OCI-LY7 (cell line): ENCODE data around the gene ZNF292. TPM values are rescaled to one million over a fixed set of nuclear protein-coding genes. Genes with fewer than 3 reads are reported as not detected.
A peak's percentile ranks its signal among the peaks of the same experiment; 100 is the strongest.
"Not testable (repeated sequence)": the region's sequence is repeated elsewhere in the genome, so short reads cannot be mapped to it uniquely, and the experiment has no call there.

Experiments used
- BruUV-seq: library from RNA; stranded (reverse); fragments of 400-500 nt; replicated peaks from 2 replicates; lab custom pipeline; 2021; lab: Mats Ljungman, UMichigan
- CTCF ChIA-PET: fragments of 300-600 bp; sonication (Branson Sonifier 250); formaldehyde crosslinking; loops from one replicate; lab custom pipeline; 2022; ENCODE audit warnings: antibody characterized with exemption; ENCODE audit not compliant: unreplicated experiment; lab: Charles Lee
- POLR2A ChIA-PET: fragments of 300-600 bp; sonication (Branson Sonifier 250); formaldehyde crosslinking; loops from one replicate; lab custom pipeline; 2022; ENCODE audit warnings: antibody characterized with exemption; lab: Charles Lee
- DNase-seq: peaks from one replicate; pipeline ENCODE4 v3.0.0-alpha.2; 2015; ENCODE audit warnings: low spot score
- H2AFZ ChIP-seq: fragments of 200-600 bp; sonication (generic), shearing (Covaris generic); 2 replicates; pipeline ENCODE4 v1.6.1; 2014; ENCODE audit warnings: mild to moderate bottlenecking, antibody characterized with exemption, low read length, moderate library complexity
- H3K27ac ChIP-seq: fragments of 200-600 bp; sonication (generic); 2 replicates; pipeline ENCODE4 v1.5.1; 2014; ENCODE audit warnings: mixed run types, low read depth, mild to moderate bottlenecking, moderate library complexity, low read length, inconsistent platforms; ENCODE audit not compliant: poor library complexity, severe bottlenecking
- H3K36me3 ChIP-seq: fragments of 200-600 bp; sonication (generic); 2 replicates; pipeline ENCODE4 v1.6.1; 2014; ENCODE audit warnings: mild to moderate bottlenecking, antibody characterized with exemption, low read length, moderate library complexity, mixed read lengths; ENCODE audit not compliant: insufficient read depth
- H3K4me1 ChIP-seq: fragments of 200-600 bp; sonication (generic); 2 replicates; pipeline ENCODE4 v1.5.1; 2014; ENCODE audit warnings: mild to moderate bottlenecking, low read length; ENCODE audit not compliant: insufficient read depth, poor library complexity, severe bottlenecking
- H3K4me2 ChIP-seq: fragments of 200-600 bp; sonication (generic); 2 replicates; pipeline ENCODE4 v1.6.1; 2014; ENCODE audit warnings: mild to moderate bottlenecking, low read length
- H3K4me3 ChIP-seq: fragments of 200-600 bp; sonication (generic); 2 replicates; pipeline ENCODE4 v1.5.1; 2014; ENCODE audit warnings: mild to moderate bottlenecking, low read depth, low read length; ENCODE audit not compliant: poor library complexity, severe bottlenecking
- H3K79me2 ChIP-seq: fragments of 200-600 bp; sonication (generic); 2 replicates; pipeline ENCODE4 v1.6.1; 2016; ENCODE audit warnings: low read depth, mild to moderate bottlenecking, low read length, moderate library complexity, mixed read lengths; ENCODE audit not compliant: insufficient read depth
- H3K9me2 ChIP-seq: fragments of 200-600 bp; sonication (generic); 2 replicates; pipeline ENCODE4 v1.6.1; 2016; ENCODE audit warnings: mild to moderate bottlenecking, low read length, mixed read lengths; ENCODE audit not compliant: insufficient read depth
- H3K9me3 ChIP-seq: fragments of 200-600 bp; sonication (generic); 2 replicates; pipeline ENCODE4 v1.6.1; 2014; ENCODE audit warnings: mild to moderate bottlenecking, mixed run types, low read length, mixed read lengths
- H4K20me1 ChIP-seq: fragments of 200-600 bp; sonication (generic); 2 replicates; pipeline ENCODE4 v1.6.1; 2014; ENCODE audit warnings: mild to moderate bottlenecking, antibody characterized with exemption, low read length, moderate library complexity, mixed read lengths; ENCODE audit not compliant: insufficient read depth
- CTCF ChIP-seq: fragments of 200-600 bp; sonication (generic); conservative IDR thresholded peaks from 2 replicates; pipeline ENCODE4 v1.5.1; 2014; ENCODE audit warnings: mild to moderate bottlenecking, antibody characterized with exemption, low read length, moderate library complexity, mixed read lengths
- EZH2phosphoT487 ChIP-seq: fragments of 200-600 bp; sonication (generic); IDR thresholded peaks from 2 replicates; pipeline ENCODE4 v1.6.1; 2018; ENCODE audit warnings: low read depth, borderline replicate concordance, mild to moderate bottlenecking, mixed run types, antibody characterized with exemption, low read length, moderate library complexity, mixed read lengths
- intact Hi-C: fragments of 100-400 bp; cut with micrococcal nuclease; formaldehyde crosslinking; loops from one replicate; pipeline ENCODE4 v1.10.0; 2022; ENCODE audit not compliant: unreplicated experiment
- total RNA-seq, 2 experiments: library from RNA; depleted of rRNA in 1 of 2; stranded (reverse); fragments of >200 nt in 1 of 2; shearing (Covaris generic) in 1 of 2; gene quantifications; 2 replicates each; pipeline ENCODE4 v1.2.3, GENCODE V29; 2014 to 2022

Gene ZNF292
- total RNA-seq, 2 experiments from 2014 or later = 18.7 to 53.7 TPM

GRCh38 chr6:87155842-87156815 lies 764 bp downstream of the ZNF292 start:
- Histone ChIP-seq H3K27ac (peak overlapping the region; percentile 83), H3K9me2 (no peaks in the 10 kb centered on the region), H3K4me2 (peak overlapping the region; percentile 96), H4K20me1 (peaks cover 33% of the 10 kb centered on the region), H2AFZ (0 out of 2 replicates have a peak overlapping the region, but pooled peaks have one; percentile 22), H3K9me3 (no peaks in the 10 kb centered on the region), H3K36me3 (peaks cover 28% of the 10 kb centered on the region), H3K4me3 (peak overlapping the region; percentile 81), H3K4me1 (peaks cover 43% of the 10 kb centered on the region), H3K79me2 (peaks cover 64% of the 10 kb centered on the region)
- ChIA-PET CTCF (no interaction called here), POLR2A (interaction anchor here (0.9 to 1.9 kb wide), 4 partner anchors 20 to 91 kb away, joined by 3 to 5 read pairs (median 3); no protein-coding TSS in a partner anchor)
- intact Hi-C loops = loop anchor here (2.0 to 10.0 kb wide), 2 partner anchors 317 to 1019 kb away; partner anchors contain the start of gene SLC35A1
- TF ChIP-seq EZH2phosphoT487 (no peak), CTCF (no peak)
- BruUV-seq = no TSS peak
- peak; percentile 35 for DNase-seq

GRCh38 chr6:87157596-87157995 lies 2.2 kb downstream of the ZNF292 start:
- H4K20me1 ChIP-seq = peaks cover 46% of the 10 kb centered on the region

GRCh38 chr6:87161299-87161698 lies 5.9 kb downstream of the ZNF292 start:
- Histone ChIP-seq H3K79me2 (peaks cover 100% of the 10 kb centered on the region), H3K4me2 (no peak overlapping the region; the same call in 1 of the 2 replicates), H3K36me3 (peaks cover 45% of the 10 kb centered on the region), H3K9me2 (no peaks in the 10 kb centered on the region), H3K4me3 (no peak overlapping the region), H3K27ac (no peak overlapping the region), H3K4me1 (peaks cover 17% of the 10 kb centered on the region), H3K9me3 (no peaks in the 10 kb centered on the region), H4K20me1 (peaks cover 71% of the 10 kb centered on the region), H2AFZ (no peak overlapping the region)
- no TSS peak for BruUV-seq
- TF ChIP-seq EZH2phosphoT487 = no peak
- TF ChIP-seq CTCF = no peak
- ChIA-PET POLR2A (interaction anchor here (0.6 to 1.5 kb wide), 4 partner anchors 15 to 1125 kb away, joined by 3 read pairs; no protein-coding TSS in a partner anchor), CTCF (no interaction called here)
- DNase-seq = no peak
- intact Hi-C loops = no loop called here

More at GRCh38 chr6:87157596-87157995, 2.2 kb downstream of the ZNF292 start:
- Histone ChIP-seq H3K4me3 (peak overlapping the region; percentile 81), H3K36me3 (peaks cover 42% of the 10 kb centered on the region), H3K4me1 (peaks cover 33% of the 10 kb centered on the region), H3K4me2 (peak overlapping the region; percentile 96), H3K79me2 (peaks cover 79% of the 10 kb centered on the region)
- CTCF ChIA-PET, H3K27ac ChIP-seq, H2AFZ ChIP-seq, BruUV-seq, H3K9me2 ChIP-seq, H3K9me3 ChIP-seq, DNase-seq: not testable (repeated sequence)
- intact Hi-C loops = loop anchor here (10.0 kb wide), 1 partner anchor 1017 kb away; no protein-coding TSS in a partner anchor
- POLR2A ChIA-PET = interaction anchor here (0.8 to 1.9 kb wide), 3 partner anchors 9 to 60 kb away, joined by 3 to 5 read pairs (median 3); no protein-coding TSS in a partner anchor
